Measurements from ENCODE around the gene TTC1.

Gene TTC1

GRCh38 chr5:160064995-160065614 is 56.2 kb downstream of the TTC1 start:
- no peak for TF ChIP-seq TEAD4 (IDR thresholded peaks at IDR 0.05)
- TF ChIP-seq EP300 (IDR thresholded peaks at IDR 0.05; ENCODE audit: borderline replicate concordance): no peak
- TF ChIP-seq CREB1 (IDR thresholded peaks at IDR 0.05; ENCODE audit: low read depth): no peak
- no peak for TF ChIP-seq YY1 (IDR thresholded peaks at IDR 0.05; ENCODE audit: low read depth)
- peak; percentile 29; the same call in 1 of the 2 replicates for TF ChIP-seq TCF12 (IDR thresholded peaks at IDR 0.05; ENCODE audit: low read depth)
- TF ChIP-seq NFIC (IDR thresholded peaks at IDR 0.05): 0 out of 2 replicates have a peak, but pooled peaks have one; percentile 7
- TF ChIP-seq TAF1 (IDR thresholded peaks at IDR 0.05; ENCODE audit: low read depth): no peak
- no peak for TF ChIP-seq CEBPB (IDR thresholded peaks at IDR 0.05)

GRCh38 chr5:160071516-160071915 is 62.6 kb downstream of the TTC1 start:
- no peak for TF ChIP-seq RAD21 (IDR thresholded peaks at IDR 0.05; ENCODE audit: low read depth)
- no peak for TF ChIP-seq MAX (IDR thresholded peaks at IDR 0.05)
- no peak for TF ChIP-seq USF1 (IDR thresholded peaks at IDR 0.05)
- no peak for TF ChIP-seq REST (IDR thresholded peaks at IDR 0.05; ENCODE audit: low read depth)
- TF ChIP-seq TCF12 (IDR thresholded peaks at IDR 0.05; ENCODE audit: low read depth): no peak
- no peak for TF ChIP-seq EGR1 (IDR thresholded peaks at IDR 0.05)
- no peak for TF ChIP-seq FOXM1 (IDR thresholded peaks at IDR 0.05; ENCODE audit: borderline replicate concordance, low read depth)
- no peak for TF ChIP-seq EP300 (IDR thresholded peaks at IDR 0.05; ENCODE audit: borderline replicate concordance)
- no peak for TF ChIP-seq ZBTB7A (IDR thresholded peaks at IDR 0.05; ENCODE audit: low read depth)
- no peak for TF ChIP-seq NFIC (IDR thresholded peaks at IDR 0.05)
- no peak for TF ChIP-seq TAF1 (IDR thresholded peaks at IDR 0.05; ENCODE audit: low read depth)
- no peak for TF ChIP-seq TEAD4 (IDR thresholded peaks at IDR 0.05)
- TF ChIP-seq YY1 (IDR thresholded peaks at IDR 0.05; ENCODE audit: low read depth): no peak
- no peak for TF ChIP-seq CREB1 (IDR thresholded peaks at IDR 0.05; ENCODE audit: low read depth)
- TF ChIP-seq CEBPB (IDR thresholded peaks at IDR 0.05): no peak

- TF ChIP-seq TEAD4 (IDR thresholded peaks at IDR 0.05): no peak
- no peak for TF ChIP-seq TCF12 (IDR thresholded peaks at IDR 0.05; ENCODE audit: low read depth)
- no peak for TF ChIP-seq MAX (IDR thresholded peaks at IDR 0.05)
- TF ChIP-seq TAF1 (IDR thresholded peaks at IDR 0.05; ENCODE audit: low read depth): no peak
- TF ChIP-seq REST (IDR thresholded peaks at IDR 0.05; ENCODE audit: low read depth): no peak
These were observed 63.0 kb downstream of the TTC1 start for GRCh38 chr5:160071916-160072315.

GRCh38 chr5:160075073-160075472 is 66.1 kb downstream of the TTC1 start:
- TF ChIP-seq REST (IDR thresholded peaks at IDR 0.05; ENCODE audit: low read depth): no peak
- TF ChIP-seq CREB1 (IDR thresholded peaks at IDR 0.05; ENCODE audit: low read depth): no peak
- TF ChIP-seq TCF12 (IDR thresholded peaks at IDR 0.05; ENCODE audit: low read depth): no peak

- no peak for TF ChIP-seq ZBTB7A (IDR thresholded peaks at IDR 0.05; ENCODE audit: low read depth)
- TF ChIP-seq EP300 (IDR thresholded peaks at IDR 0.05; ENCODE audit: borderline replicate concordance): no peak
- TF ChIP-seq USF1 (IDR thresholded peaks at IDR 0.05): no peak
- TF ChIP-seq CEBPB (IDR thresholded peaks at IDR 0.05): no peak
- no peak for TF ChIP-seq RAD21 (IDR thresholded peaks at IDR 0.05; ENCODE audit: low read depth)
- TF ChIP-seq YY1 (IDR thresholded peaks at IDR 0.05; ENCODE audit: low read depth): no peak
- no peak for TF ChIP-seq FOXM1 (IDR thresholded peaks at IDR 0.05; ENCODE audit: borderline replicate concordance, low read depth)
These were observed 68.1 kb downstream of the TTC1 start for GRCh38 chr5:160076997-160077396.
